Ovary (tissue), 9 donors: ENCODE measurements around the gene PNPLA6. TPM values are rescaled to one million over a fixed set of nuclear protein-coding genes. Genes with fewer than 3 reads are reported as not detected.

Source experiments
- DNase-seq, 5 donors: peaks; one replicate each; pipeline ENCODE4 v3.0.0-alpha.2; 2019 to 2020
- H3K27ac ChIP-seq, 2 donors: fragments of 200-600 bp; one replicate each; pipeline versions ENCODE4 v1.5.1 to v1.8.0; 2019 to 2022
- H3K27me3 ChIP-seq: fragments of 200-600 bp; one replicate; pipeline ENCODE4 v1.8.0; 2022
- H3K36me3 ChIP-seq: fragments of 200-600 bp; sonication (generic); one replicate; pipeline ENCODE4 v1.5.1; 2019
- H3K4me1 ChIP-seq: one replicate; pipeline ENCODE4 v1.8.1; 2013; ENCODE audit warnings: mild to moderate bottlenecking, moderate library complexity; ENCODE audit not compliant: insufficient read depth
- H3K4me3 ChIP-seq: fragments of 200-600 bp; sonication (generic); one replicate; pipeline ENCODE4 v1.5.1; 2017
- H3K9me3 ChIP-seq, 2 donors: fragments of 200-600 bp in 1 of 2; sonication (generic) in 1 of 2; one replicate each; pipeline versions ENCODE4 v1.5.1 to v1.8.1; 2013 to 2019; ENCODE audit warnings: mild to moderate bottlenecking in 1 of 2, moderate library complexity in 1 of 2
- EP300 ChIP-seq: sonication (generic); formaldehyde crosslinking; IDR thresholded peaks from one replicate; pipeline ENCODE4 v1.6.1; 2017; ENCODE audit warnings: antibody characterized with exemption
- POLR2A ChIP-seq: fragments of 450-650 bp; IDR thresholded peaks from one replicate; pipeline ENCODE4 v1.6.1; 2017; ENCODE audit warnings: antibody characterized with exemption, mild to moderate bottlenecking, moderate library complexity
- WGBS, 3 donors: extraction: QIAGEN DNeasy Blood & Tissue Kit in 1 of 3; methylation state at CpG; one replicate each; pipeline versions ENCODE4 v1.1.5 to v1.1.7; 2013 to 2017; 5-methylcytosine and 5-hydroxymethylcytosine counted together
- intact Hi-C, 4 donors: fragments of 100-400 bp; cut with DNase I; formaldehyde crosslinking; loops; one replicate each; pipeline versions ENCODE4 v1.11.0 to v1.15.1; 2022 to 2023
- polyA plus RNA-seq, 2 donors: library from polyadenylated mRNA; stranded (reverse); fragments of 200-250 nt in 1 of 2; fragments of 350-450 nt in 1 of 2; fragmentation: Illumina TruSeq in 1 of 2; extraction: RNeasy Lipid Tissue Mini Kit (QIAGEN cat#74804) in 1 of 2; gene quantifications; one replicate each; pipeline ENCODE4 v1.2.3, GENCODE V29; 2013 to 2014
- total RNA-seq, 7 donors: library from RNA; depleted of rRNA in 2 of 7; stranded (reverse); fragments of >200 nt in 2 of 7; fragmentation: NEBNext Ultra II Directional in 3 of 7; extraction: Animal tissue kit (Norgen Biotek cat#: 25700) in 3 of 7; gene quantifications; one replicate each; pipeline versions ENCODE4 v1.1.0 to v1.2.4, GENCODE V29; 2016 to 2023
- TF ChIP-seq, protein P1 (sequence below), 3 donors: fragments of 450-650 bp in 2 of 3; fragments of 200-600 bp in 1 of 3; IDR thresholded peaks; one replicate each; pipeline versions ENCODE4 v1.5.1 to v1.8.0; 2016 to 2022; ENCODE audit warnings: antibody characterized with exemption in 3 of 3, mild to moderate bottlenecking in 1 of 3
- donor health status: DM: no; HTN: no; CAD: no; lungs with moderate emphysema.
- donor health status: DM: no; HTN: no; CAD: no.
- donor health status: Bipolar disorder and iron deficiency.
- donor health status: DM: yes; HTN: yes; CAD: no.
- donor health status: DM: no; HTN: no; CAD: no.
- donor health status: DM: yes; HTN: yes; CAD: no.

PNPLA6 gene
- total and polyA plus RNA-seq, 9 donors, result 19.0 to 69.1 (median 52.0) TPM

DNA sequence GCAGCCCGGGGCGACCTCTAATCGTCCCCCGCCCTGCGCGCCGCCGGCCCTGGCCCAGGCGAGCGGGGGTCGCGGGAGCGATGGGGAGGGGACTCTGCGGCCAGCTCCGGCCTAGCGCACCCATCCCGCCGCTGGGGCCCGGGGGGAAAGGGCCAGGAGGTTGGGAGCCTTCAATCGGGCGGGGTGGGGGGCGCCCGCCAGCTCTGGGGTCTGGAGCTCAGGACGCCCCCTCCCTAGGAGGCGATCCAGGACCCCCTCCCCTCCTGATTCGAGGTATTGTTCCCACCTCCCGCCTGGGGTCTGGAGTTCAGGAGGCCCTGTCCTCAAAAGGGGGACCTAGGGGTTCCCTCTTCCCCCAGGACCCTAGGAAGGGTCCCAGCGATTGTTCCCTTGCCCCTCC is 19.2 kb upstream of the PNPLA6 start:
- peaks cover 8% of the 10 kb centered on the region for H3K4me1 ChIP-seq

DNA sequence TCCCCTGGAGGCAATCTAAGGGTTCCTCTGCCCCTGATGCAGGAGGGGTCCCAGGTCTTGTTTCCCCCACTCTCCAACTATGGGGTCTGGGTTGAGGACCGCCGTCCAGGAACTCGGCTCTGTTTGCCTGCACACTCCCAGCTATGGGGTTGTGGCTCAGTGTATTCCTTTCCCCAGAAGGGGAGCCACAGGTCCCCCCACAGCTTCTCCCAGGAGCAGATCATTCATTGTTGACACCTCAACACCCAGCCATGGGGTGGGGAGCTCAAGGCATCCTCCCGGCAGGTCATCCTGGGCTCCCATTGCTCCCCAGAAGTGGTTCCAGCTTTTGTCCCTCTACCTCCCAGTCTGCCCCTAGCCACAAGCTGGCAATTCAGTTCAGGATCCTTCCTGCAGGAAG is 18.6 kb upstream of the PNPLA6 start:
- Histone ChIP-seq H3K36me3 (no peaks in the 10 kb centered on the region), H3K4me1 (peaks cover 9% of the 10 kb centered on the region), H3K27me3 (no peaks in the 10 kb centered on the region), H3K4me3 (peak overlapping the region; percentile 58), H3K27ac (peak overlapping the region; percentile 85 to 96), H3K9me3 (no peaks in the 10 kb centered on the region)
- intact Hi-C loops, result no loop called here
- DNase-seq, result no peak
- TF ChIP-seq EP300 (no peak), POLR2A (no peak)
- 24 to 42% (median 27%) methylated on average over 4 of the region's 4 CpGs for WGBS, 3 donors

More for the DNA sequence above, 19.2 kb upstream of the PNPLA6 start:
- Histone ChIP-seq H3K9me3 (no peaks in the 10 kb centered on the region), H3K4me3 (peak overlapping the region; percentile 58), H3K36me3 (no peaks in the 10 kb centered on the region), H3K27ac (peak overlapping the region; percentile 85 to 96), H3K27me3 (no peaks in the 10 kb centered on the region)
- TF ChIP-seq EP300 (no peak), POLR2A (no peak)
- TF ChIP-seq, protein P1, sequence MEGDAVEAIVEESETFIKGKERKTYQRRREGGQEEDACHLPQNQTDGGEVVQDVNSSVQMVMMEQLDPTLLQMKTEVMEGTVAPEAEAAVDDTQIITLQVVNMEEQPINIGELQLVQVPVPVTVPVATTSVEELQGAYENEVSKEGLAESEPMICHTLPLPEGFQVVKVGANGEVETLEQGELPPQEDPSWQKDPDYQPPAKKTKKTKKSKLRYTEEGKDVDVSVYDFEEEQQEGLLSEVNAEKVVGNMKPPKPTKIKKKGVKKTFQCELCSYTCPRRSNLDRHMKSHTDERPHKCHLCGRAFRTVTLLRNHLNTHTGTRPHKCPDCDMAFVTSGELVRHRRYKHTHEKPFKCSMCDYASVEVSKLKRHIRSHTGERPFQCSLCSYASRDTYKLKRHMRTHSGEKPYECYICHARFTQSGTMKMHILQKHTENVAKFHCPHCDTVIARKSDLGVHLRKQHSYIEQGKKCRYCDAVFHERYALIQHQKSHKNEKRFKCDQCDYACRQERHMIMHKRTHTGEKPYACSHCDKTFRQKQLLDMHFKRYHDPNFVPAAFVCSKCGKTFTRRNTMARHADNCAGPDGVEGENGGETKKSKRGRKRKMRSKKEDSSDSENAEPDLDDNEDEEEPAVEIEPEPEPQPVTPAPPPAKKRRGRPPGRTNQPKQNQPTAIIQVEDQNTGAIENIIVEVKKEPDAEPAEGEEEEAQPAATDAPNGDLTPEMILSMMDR (IDR thresholded peaks at IDR 0.05), result no peak
- 0 to 1% (median 0%) methylated on average over 4 to 28 of the region's 28 CpGs for WGBS, 3 donors
- DNase-seq, result peak; percentile 23 to 61 (median 51)
- intact Hi-C loops, result no loop called here

- H3K4me3 ChIP-seq, result no peak overlapping the region
- H3K9me3 ChIP-seq, result no peaks in the 10 kb centered on the region
- peak in 1 of 5 donors; percentile 37 for DNase-seq
- no peaks in the 10 kb centered on the region for H3K36me3 ChIP-seq
- peaks cover 20% of the 10 kb centered on the region for H3K4me1 ChIP-seq
- no peaks in the 10 kb centered on the region for H3K27me3 ChIP-seq
- intact Hi-C loops, result loop anchor here in 1 of 4 donors (10.0 kb wide), 1 partner anchor 125 kb away; no protein-coding TSS in a partner anchor
- 95 to 96% (median 95%) methylated on average over 66 to 74 of the region's 74 CpGs for WGBS, 3 donors
- TF ChIP-seq, protein P1 (IDR thresholded peaks at IDR 0.05), result no peak
- TF ChIP-seq POLR2A (no peak), EP300 (no peak)
- H3K27ac ChIP-seq, result no peak overlapping the region
These were observed 16.0 kb upstream of the PNPLA6 start for GRCh38 chr19:7519361-7520130.

DNA sequence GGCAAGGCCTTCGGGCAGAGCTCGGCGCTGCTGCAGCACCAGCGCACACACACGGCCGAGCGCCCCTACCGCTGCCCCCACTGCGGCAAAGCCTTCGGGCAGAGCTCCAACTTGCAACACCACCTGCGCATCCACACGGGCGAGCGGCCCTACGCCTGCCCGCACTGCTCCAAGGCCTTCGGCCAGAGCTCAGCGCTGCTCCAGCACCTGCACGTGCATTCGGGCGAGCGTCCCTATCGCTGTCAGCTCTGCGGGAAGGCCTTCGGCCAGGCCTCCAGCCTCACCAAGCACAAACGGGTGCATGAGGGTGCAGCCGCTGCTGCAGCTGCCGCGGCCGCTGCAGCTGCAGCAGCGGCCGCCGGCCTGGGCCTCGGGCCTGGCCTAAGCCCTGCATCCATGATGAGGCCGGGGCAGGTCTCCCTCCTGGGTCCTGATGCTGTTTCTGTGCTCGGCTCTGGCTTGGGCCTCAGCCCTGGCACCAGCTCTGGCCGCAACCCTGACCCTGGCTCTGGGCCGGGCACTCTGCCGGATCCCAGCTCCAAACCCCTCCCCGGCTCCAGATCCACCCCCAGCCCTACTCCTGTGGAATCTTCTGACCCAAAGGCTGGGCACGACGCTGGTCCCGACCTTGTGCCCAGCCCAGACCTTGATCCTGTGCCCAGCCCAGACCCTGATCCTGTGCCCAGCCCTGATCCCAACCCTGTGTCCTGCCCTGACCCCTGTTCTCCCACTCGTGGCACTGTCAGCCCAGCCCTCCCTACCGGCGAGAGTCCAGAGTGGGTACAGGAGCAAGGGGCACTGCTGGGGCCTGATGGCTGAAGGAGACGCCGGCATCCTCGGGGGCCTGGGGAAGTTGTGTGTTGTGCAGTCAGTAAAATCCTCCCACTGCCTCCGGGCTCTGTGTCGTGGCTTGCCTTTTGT is 15.1 kb upstream of the PNPLA6 start:
- H3K36me3 ChIP-seq, result no peaks in the 10 kb centered on the region
- TF ChIP-seq EP300 (no peak), POLR2A (no peak)
- TF ChIP-seq, protein P1 (IDR thresholded peaks at IDR 0.05), result no peak
- H3K27me3 ChIP-seq, result no peaks in the 10 kb centered on the region
- H3K4me3 ChIP-seq, result no peak overlapping the region
- peak in 3 of 5 donors; percentile 42 to 61 (median 43) for DNase-seq
- H3K4me1 ChIP-seq, result peaks cover 16% of the 10 kb centered on the region
- intact Hi-C loops, result loop anchor here in 1 of 4 donors (10.0 kb wide), 1 partner anchor 126 kb away; no protein-coding TSS in a partner anchor
- H3K27ac ChIP-seq, result no peak overlapping the region
- H3K9me3 ChIP-seq, result no peaks in the 10 kb centered on the region
- WGBS, 3 donors, result 73 to 82% (median 77%) methylated on average over 49 to 51 of the region's 51 CpGs
